Naive thymus-derived CD4-positive, alpha-beta T cell (primary cell): ENCODE measurements around the gene ATF3. TPM values are rescaled to one million over a fixed set of nuclear protein-coding genes. Genes with fewer than 3 reads are reported as not detected.

Experiments
- ATAC-seq: fragments of 150-1000 bp; cut with Tn5 transposase; 2 replicates; pipeline ENCODE4 v1.10.0; 2021; ENCODE audit warnings: mild to moderate bottlenecking, moderate library complexity
- CTCF ChIA-PET: fragments of 350-600 bp; sonication (Branson Sonifier 250); formaldehyde crosslinking; loops from one replicate; lab custom pipeline; 2021; ENCODE audit warnings: antibody characterized with exemption; lab: Charles Lee
- POLR2A ChIA-PET: fragments of 350-600 bp; sonication (Branson Sonifier 250); formaldehyde crosslinking; loops from one replicate; lab custom pipeline; 2021; ENCODE audit warnings: antibody characterized with exemption, inconsistent platforms; lab: Charles Lee
- DNase-seq, 9 donors: peaks; one replicate each; pipeline versions ENCODE4 v3.0.0 to v3.0.0-alpha.2; 2020 to 2022; ENCODE audit warnings: mixed read lengths in 1 of 9
- H3K27ac ChIP-seq: one replicate; pipeline ENCODE4 v1.7.0; 2013; ENCODE audit warnings: mild to moderate bottlenecking, low read depth, low read length, moderate library complexity
- H3K27me3 ChIP-seq, 2 donors: one replicate each; pipeline ENCODE4 v1.7.0; 2013; ENCODE audit warnings: low read length in 2 of 2, mild to moderate bottlenecking in 2 of 2, moderate library complexity in 2 of 2; ENCODE audit not compliant: control insufficient read depth in 2 of 2, insufficient read depth in 2 of 2
- H3K36me3 ChIP-seq, 3 experiments: 1 replicate in 2 of 3; 2 replicates in 1 of 3; pipeline ENCODE4 v1.7.0; 2013; ENCODE audit warnings: low read length in 3 of 3, mild to moderate bottlenecking in 3 of 3, moderate library complexity in 1 of 3; ENCODE audit not compliant: insufficient read depth in 3 of 3, control insufficient read depth in 2 of 3
- H3K4me1 ChIP-seq, 2 donors: one replicate each; pipeline ENCODE4 v1.7.0; 2013; ENCODE audit warnings: low read length in 2 of 2, mild to moderate bottlenecking in 2 of 2, moderate library complexity in 1 of 2; ENCODE audit not compliant: control insufficient read depth in 2 of 2, insufficient read depth in 2 of 2
- H3K4me3 ChIP-seq: 2 replicates; pipeline ENCODE4 v1.7.0; 2013; ENCODE audit warnings: mild to moderate bottlenecking, low read length
- H3K9me3 ChIP-seq, 3 experiments: 1 replicate in 2 of 3; 2 replicates in 1 of 3; pipeline ENCODE4 v1.7.0; 2013; ENCODE audit warnings: low read length in 3 of 3; ENCODE audit not compliant: control insufficient read depth in 2 of 3
- H3K27ac Mint-ChIP-seq, 9 donors: one replicate each; pipeline ENCODE4 v1.8.0; 2020 to 2022; ENCODE audit warnings: mixed read lengths in 9 of 9, mild to moderate bottlenecking in 8 of 9, moderate library complexity in 5 of 9, inconsistent platforms in 2 of 9
- H3K27me3 Mint-ChIP-seq, 5 donors: one replicate each; pipeline ENCODE4 v1.8.0; 2021 to 2022; ENCODE audit warnings: mixed read lengths in 5 of 5, mild to moderate bottlenecking in 1 of 5
- H3K36me3 Mint-ChIP-seq, 5 donors: one replicate each; pipeline ENCODE4 v1.8.0; 2020 to 2022; ENCODE audit warnings: mixed read lengths in 5 of 5, mild to moderate bottlenecking in 3 of 5, inconsistent platforms in 1 of 5
- H3K4me1 Mint-ChIP-seq, 7 donors: one replicate each; pipeline ENCODE4 v1.8.0; 2020 to 2022; ENCODE audit warnings: mixed read lengths in 7 of 7, mild to moderate bottlenecking in 3 of 7, inconsistent platforms in 1 of 7
- H3K4me3 Mint-ChIP-seq, 10 donors: one replicate each; pipeline ENCODE4 v1.8.0; 2020 to 2022; ENCODE audit warnings: mild to moderate bottlenecking in 10 of 10, mixed read lengths in 10 of 10, moderate library complexity in 6 of 10, inconsistent platforms in 2 of 10
- H3K9me3 Mint-ChIP-seq, 11 donors: one replicate each; pipeline ENCODE4 v1.8.0; 2020 to 2022; ENCODE audit warnings: mixed read lengths in 11 of 11, mild to moderate bottlenecking in 4 of 11, inconsistent platforms in 1 of 11, moderate library complexity in 1 of 11
- intact Hi-C, 2 donors: fragments of 100-400 bp; cut with micrococcal nuclease; formaldehyde crosslinking; loops; one replicate each; pipeline ENCODE4 v1.15.1; 2023
- polyA plus RNA-seq, 2 donors: library from polyadenylated mRNA; unstranded; fragments of 300-500 nt; fragmentation: Illumina TruSeq; gene quantifications; one replicate each; pipeline ENCODE4 v1.2.3, GENCODE V29; 2021
- total RNA-seq, 6 experiments: library from RNA in 5 of 6; stranded (reverse) in 5 of 6; gene quantifications; 1 replicate in 5 of 6; 2 replicates in 1 of 6; pipeline ENCODE4 v1.2.3 and lab custom pipeline; 2021 to 2026

Gene ATF3
- total and polyA plus RNA-seq, 7 experiments from 2014 or later = 0.57 to 83.4 (median 12.5) TPM; not detected in 2

- Mint-ChIP-seq H3K9me3 (no peaks in the 10 kb centered on the region), H3K4me1 (peaks cover 0 to 16% (median 12%) of the 10 kb centered on the region in 7 donors), H3K36me3 (peaks cover 0 to 4% (median 0%) of the 10 kb centered on the region in 5 donors), H3K27ac (no peak overlapping the region), H3K27me3 (peaks cover 19 to 47% (median 30%) of the 10 kb centered on the region in 5 donors), H3K4me3 (no peak overlapping the region)
- POLR2A ChIA-PET = no interaction called here
- H3K9me3 ChIP-seq = no peaks in the 10 kb centered on the region
- CTCF ChIA-PET = interaction anchor here (0.5 kb wide), 1 partner anchor 139 kb away, joined by 4 read pairs; no protein-coding TSS in a partner anchor
- H3K4me1 ChIP-seq = peaks cover 8 to 11% of the 10 kb centered on the region in 2 donors
- no peaks in the 10 kb centered on the region for H3K36me3 ChIP-seq
- H3K27me3 ChIP-seq = no peaks in the 10 kb centered on the region
- DNase-seq (no peak), ATAC-seq (no peak)
- no peak overlapping the region for H3K27ac ChIP-seq
- H3K4me3 ChIP-seq = no peak overlapping the region
- intact Hi-C loops = no loop called here
Measured at GRCh38 chr1:212591922-212592321, 16.6 kb upstream of the ATF3 start.

GRCh38 chr1:212593821-212594251 is 14.7 kb upstream of the ATF3 start:
- H3K4me3 ChIP-seq = no peak overlapping the region
- peaks cover 8 to 11% of the 10 kb centered on the region in 2 donors for H3K4me1 ChIP-seq
- intact Hi-C loops = no loop called here
- DNase-seq (no peak), ATAC-seq (no peak)
- Mint-ChIP-seq H3K27me3 (peaks cover 5 to 31% (median 15%) of the 10 kb centered on the region in 5 donors), H3K36me3 (peaks cover 0 to 11% (median 0%) of the 10 kb centered on the region in 5 donors), H3K4me1 (peaks cover 0 to 24% (median 14%) of the 10 kb centered on the region in 7 donors), H3K4me3 (no peak overlapping the region), H3K27ac (peak overlapping the region in 1 of 9 donors; percentile 23), H3K9me3 (peaks cover 0 to 4% (median 0%) of the 10 kb centered on the region in 11 donors)
- no peaks in the 10 kb centered on the region for H3K27me3 ChIP-seq
- H3K9me3 ChIP-seq = no peaks in the 10 kb centered on the region
- no peak overlapping the region for H3K27ac ChIP-seq
- no peaks in the 10 kb centered on the region for H3K36me3 ChIP-seq
- ChIA-PET CTCF (no interaction called here), POLR2A (no interaction called here)

GRCh38 chr1:212594640-212595039 is 13.9 kb upstream of the ATF3 start:
- Histone ChIP-seq H3K27ac (no peak overlapping the region), H3K4me3 (no peak overlapping the region), H3K36me3 (no peaks in the 10 kb centered on the region), H3K4me1 (peaks cover 8 to 11% of the 10 kb centered on the region in 2 donors), H3K9me3 (no peaks in the 10 kb centered on the region), H3K27me3 (no peaks in the 10 kb centered on the region)
- no peak overlapping the region for H3K4me3 Mint-ChIP-seq
- ChIA-PET CTCF (no interaction called here), POLR2A (no interaction called here)
- H3K36me3 Mint-ChIP-seq = peaks cover 0 to 11% (median 0%) of the 10 kb centered on the region in 5 donors
- DNase-seq (no peak), ATAC-seq (no peak)
- intact Hi-C loops = no loop called here
- peak overlapping the region in 1 of 9 donors; percentile 65 for H3K27ac Mint-ChIP-seq
- peaks cover 0 to 24% (median 14%) of the 10 kb centered on the region in 7 donors for H3K4me1 Mint-ChIP-seq
- H3K27me3 Mint-ChIP-seq = peaks cover 3 to 24% (median 13%) of the 10 kb centered on the region in 5 donors
- peaks cover 0 to 4% (median 0%) of the 10 kb centered on the region in 11 donors for H3K9me3 Mint-ChIP-seq

DNA sequence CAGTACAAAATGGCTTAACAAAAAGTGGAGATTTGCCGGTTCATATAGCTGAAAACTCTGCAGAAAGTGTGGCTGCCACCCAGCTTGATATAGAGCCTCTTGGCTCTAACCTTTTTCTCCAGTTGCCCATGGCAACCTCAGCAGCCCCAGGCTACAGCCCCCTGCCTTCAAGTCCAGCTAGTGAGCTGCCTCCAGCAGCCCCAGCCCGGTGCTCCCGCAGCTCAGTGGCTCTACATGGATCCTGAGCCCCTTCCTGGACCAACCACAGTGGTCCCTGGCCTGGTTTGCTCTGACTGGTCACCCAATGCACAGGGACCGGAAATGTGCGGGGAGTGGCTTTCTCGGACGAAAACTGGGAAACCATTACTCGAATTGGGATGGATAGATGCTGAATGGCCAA is 13.3 kb upstream of the ATF3 start:
- peaks cover 5 to 22% (median 16%) of the 10 kb centered on the region in 5 donors for H3K27me3 Mint-ChIP-seq
- peaks cover 0 to 4% (median 0%) of the 10 kb centered on the region in 11 donors for H3K9me3 Mint-ChIP-seq
- H3K36me3 Mint-ChIP-seq = peaks cover 0 to 11% (median 0%) of the 10 kb centered on the region in 5 donors
- ATAC-seq = no peak
- peak overlapping the region in 3 of 9 donors; percentile 79 to 99 (median 79) for H3K27ac Mint-ChIP-seq
- no peak overlapping the region for H3K4me3 Mint-ChIP-seq
- no peak overlapping the region for H3K27ac ChIP-seq
- CTCF ChIA-PET = no interaction called here
- POLR2A ChIA-PET = no interaction called here
- no peaks in the 10 kb centered on the region for H3K36me3 ChIP-seq
- no peaks in the 10 kb centered on the region for H3K27me3 ChIP-seq
- intact Hi-C loops = no loop called here
- H3K4me1 ChIP-seq = peaks cover 8 to 11% of the 10 kb centered on the region in 2 donors
- H3K4me1 Mint-ChIP-seq = peaks cover 0 to 26% (median 14%) of the 10 kb centered on the region in 7 donors
- H3K4me3 ChIP-seq = no peak overlapping the region
- DNase-seq = no peak
- H3K9me3 ChIP-seq = no peaks in the 10 kb centered on the region

- H3K27ac Mint-ChIP-seq = peak overlapping the region; percentile 19 to 99 (median 79)
- peak overlapping the region; percentile 4 to 84 (median 72) for H3K4me3 Mint-ChIP-seq
- H3K4me3 ChIP-seq = peak overlapping the region; percentile 14
- ATAC-seq = peak; percentile 94
- ChIA-PET POLR2A (interaction anchor here (1.0 kb wide), 1 partner anchor 195 kb away, joined by 4 read pairs; the partner anchor contains the start of gene NSL1), CTCF (interaction anchor here (0.8 to 1.0 kb wide), 2 partner anchors 119 to 126 kb away, joined by 3 read pairs; no protein-coding TSS in a partner anchor)
- H3K27me3 Mint-ChIP-seq = peaks cover 8 to 19% (median 12%) of the 10 kb centered on the region in 5 donors
- peaks cover 8 to 11% of the 10 kb centered on the region in 2 donors for H3K4me1 ChIP-seq
- H3K9me3 ChIP-seq = no peaks in the 10 kb centered on the region
- H3K36me3 ChIP-seq = no peaks in the 10 kb centered on the region
- H3K27me3 ChIP-seq = no peaks in the 10 kb centered on the region
- intact Hi-C loops = loop anchor here (1.0 to 2.0 kb wide), 7 partner anchors 12 to 119 kb away; partner anchors contain the start of gene ATF3 (in 2 of the 2)
- H3K9me3 Mint-ChIP-seq = peaks cover 0 to 4% (median 0%) of the 10 kb centered on the region in 11 donors
- no peak overlapping the region for H3K27ac ChIP-seq
- peak in 7 of 9 donors; percentile 28 to 78 (median 50) for DNase-seq
- peaks cover 0 to 27% (median 14%) of the 10 kb centered on the region in 7 donors for H3K4me1 Mint-ChIP-seq
- H3K36me3 Mint-ChIP-seq = peaks cover 0 to 11% (median 0%) of the 10 kb centered on the region in 5 donors
Measured at GRCh38 chr1:212595787-212596714, 12.5 kb upstream of the ATF3 start.

DNA sequence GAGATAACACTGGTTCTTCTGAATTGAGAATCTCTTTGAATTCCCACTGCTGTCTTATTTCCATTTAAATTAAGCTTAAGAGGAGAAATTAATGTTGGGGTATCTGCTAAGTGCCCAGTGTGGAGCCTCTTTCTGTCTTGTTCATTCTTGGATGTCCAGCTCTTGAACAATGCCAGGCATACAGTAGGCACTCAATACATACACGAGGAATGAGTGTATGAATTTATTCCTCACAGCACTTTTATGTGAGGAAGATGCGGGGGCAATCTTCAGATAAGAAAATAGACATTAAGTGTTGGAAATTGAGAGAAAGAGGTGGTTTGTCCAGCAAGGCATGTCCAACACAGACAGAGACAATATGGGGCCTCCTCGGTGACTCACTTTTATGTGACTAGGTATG is 11.8 kb upstream of the ATF3 start:
- peaks cover 0 to 11% (median 0%) of the 10 kb centered on the region in 5 donors for H3K36me3 Mint-ChIP-seq
- Histone ChIP-seq H3K36me3 (no peaks in the 10 kb centered on the region), H3K27ac (no peak overlapping the region), H3K4me1 (peaks cover 8 to 11% of the 10 kb centered on the region in 2 donors), H3K27me3 (no peaks in the 10 kb centered on the region), H3K4me3 (peak overlapping the region; percentile 14), H3K9me3 (no peaks in the 10 kb centered on the region)
- peak overlapping the region in 4 of 9 donors; percentile 79 to 99 (median 80) for H3K27ac Mint-ChIP-seq
- H3K4me3 Mint-ChIP-seq = peak overlapping the region in 3 of 10 donors; percentile 68 to 82 (median 73)
- peaks cover 0 to 27% (median 14%) of the 10 kb centered on the region in 7 donors for H3K4me1 Mint-ChIP-seq
- ATAC-seq = no peak
- no peak for DNase-seq
- ChIA-PET CTCF (interaction anchor here (0.8 to 1.0 kb wide), 2 partner anchors 120 to 126 kb away, joined by 3 read pairs; no protein-coding TSS in a partner anchor), POLR2A (interaction anchor here (1.0 kb wide), 1 partner anchor 194 kb away, joined by 4 read pairs; the partner anchor contains the start of gene NSL1)
- intact Hi-C loops = loop anchor here (1.0 to 2.0 kb wide), 7 partner anchors 12 to 119 kb away; partner anchors contain the start of gene ATF3 (in 2 of the 2)
- H3K9me3 Mint-ChIP-seq = peaks cover 0 to 4% (median 0%) of the 10 kb centered on the region in 11 donors
- H3K27me3 Mint-ChIP-seq = peaks cover 8 to 24% (median 17%) of the 10 kb centered on the region in 5 donors
